ENCODE measurements around the gene GNAI1. TPM values are rescaled to one million over a fixed set of nuclear protein-coding genes. Genes with fewer than 3 reads are reported as not detected.

The GNAI1 gene
- total RNA-seq, 2 donors from 2014 or later, result 21.5 to 27.0 TPM

DNA sequence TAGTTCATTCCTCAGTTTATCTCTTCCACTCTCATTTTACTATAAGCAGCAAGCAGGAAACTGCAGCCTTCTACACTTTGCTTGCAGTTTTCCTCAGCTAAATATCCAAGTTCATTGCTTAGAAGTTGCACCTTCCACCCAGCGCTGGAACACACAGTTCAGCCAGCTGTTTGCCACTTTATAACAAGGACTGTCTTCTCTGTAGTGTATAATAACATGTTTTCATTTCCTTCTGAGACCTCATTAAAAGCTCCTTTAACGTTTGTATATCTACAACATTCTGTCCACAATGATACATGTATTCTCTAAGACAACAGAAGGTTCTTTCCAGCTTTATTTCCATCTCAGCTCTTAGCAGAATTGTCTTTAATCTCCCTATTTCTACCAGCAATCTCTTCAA is 74.1 kb downstream of the GNAI1 start:
- TF ChIP-seq CTCF (conservative IDR thresholded peaks at IDR 0.05), result no peak
- Histone ChIP-seq H3K36me3 (ENCODE audit: control insufficient read depth, insufficient read depth, low read length) (peaks cover 50% of the 10 kb centered on the region), H3K9me3 (ENCODE audit: control insufficient read depth, low read length) (no peaks in the 10 kb centered on the region), H3K27me3 (ENCODE audit: control insufficient read depth, insufficient read depth, low read length, poor library complexity, severe bottlenecking) (no peaks in the 10 kb centered on the region), H3K4me1 (ENCODE audit: control insufficient read depth, insufficient read depth, low read length) (no peaks in the 10 kb centered on the region), H3K27ac (ENCODE audit: low read depth, low read length) (no peak overlapping the region), H3K9ac (ENCODE audit: extremely low read depth, low read length, poor library complexity, severe bottlenecking) (no peak overlapping the region), H3K4me3 (ENCODE audit: low read length) (no peak overlapping the region)
- DNase-seq, result no peak
- no peak overlapping the region for H3K27ac Mint-ChIP-seq
- no peak overlapping the region for H3K4me3 Mint-ChIP-seq
- H3K36me3 Mint-ChIP-seq (ENCODE audit: low read depth), result peaks cover 18% of the 10 kb centered on the region
- WGBS, 2 experiments (ENCODE audit: insufficient coverage in 1 of 2, insufficient read length in 1 of 2), result 67 to 89% methylated on average over 1 to 2 of the region's 2 CpGs
- H3K4me1 Mint-ChIP-seq, result no peaks in the 10 kb centered on the region
- no peaks in the 10 kb centered on the region for H3K9me3 Mint-ChIP-seq
- no peaks in the 10 kb centered on the region for H3K27me3 Mint-ChIP-seq (ENCODE audit: insufficient read depth)

GRCh38 chr7:80210400-80210799 is 75.8 kb downstream of the GNAI1 start:
- TF ChIP-seq CTCF (conservative IDR thresholded peaks at IDR 0.05), result no peak
- peaks cover 16% of the 10 kb centered on the region for H3K36me3 Mint-ChIP-seq (ENCODE audit: low read depth)
- WGBS, 2 experiments (ENCODE audit: insufficient coverage in 1 of 2, insufficient read length in 1 of 2), result 60 to 87% methylated on average over 1 to 3 of the region's 3 CpGs
- no peak overlapping the region for H3K27ac ChIP-seq (ENCODE audit: low read depth, low read length)
- H3K27ac Mint-ChIP-seq, result peak overlapping the region; percentile 14
- H3K9ac ChIP-seq (ENCODE audit: extremely low read depth, low read length, poor library complexity, severe bottlenecking), result no peak overlapping the region
- no peak overlapping the region for H3K4me3 ChIP-seq (ENCODE audit: low read length)
- H3K4me1 Mint-ChIP-seq, result no peaks in the 10 kb centered on the region
- DNase-seq, result no peak
- no peaks in the 10 kb centered on the region for H3K9me3 ChIP-seq (ENCODE audit: control insufficient read depth, low read length)
- no peaks in the 10 kb centered on the region for H3K27me3 ChIP-seq (ENCODE audit: control insufficient read depth, insufficient read depth, low read length, poor library complexity, severe bottlenecking)
- no peak overlapping the region for H3K4me3 Mint-ChIP-seq
- H3K27me3 Mint-ChIP-seq (ENCODE audit: insufficient read depth), result no peaks in the 10 kb centered on the region
- H3K9me3 Mint-ChIP-seq, result no peaks in the 10 kb centered on the region
- H3K4me1 ChIP-seq (ENCODE audit: control insufficient read depth, insufficient read depth, low read length), result no peaks in the 10 kb centered on the region
- peaks cover 44% of the 10 kb centered on the region for H3K36me3 ChIP-seq (ENCODE audit: control insufficient read depth, insufficient read depth, low read length)

GRCh38 chr7:80213814-80214213 is 79.2 kb downstream of the GNAI1 start:
- no peaks in the 10 kb centered on the region for H3K9me3 ChIP-seq (ENCODE audit: control insufficient read depth, low read length)
- H3K4me3 ChIP-seq (ENCODE audit: low read length), result no peak overlapping the region
- no peak for TF ChIP-seq CTCF (conservative IDR thresholded peaks at IDR 0.05)
- DNase-seq, result no peak
- no peaks in the 10 kb centered on the region for H3K27me3 ChIP-seq (ENCODE audit: control insufficient read depth, insufficient read depth, low read length, poor library complexity, severe bottlenecking)
- Mint-ChIP-seq H3K9me3 (no peaks in the 10 kb centered on the region), H3K27ac (no peak overlapping the region), H3K4me3 (no peak overlapping the region), H3K36me3 (ENCODE audit: low read depth) (peaks cover 16% of the 10 kb centered on the region), H3K27me3 (ENCODE audit: insufficient read depth) (no peaks in the 10 kb centered on the region), H3K4me1 (no peaks in the 10 kb centered on the region)
- H3K36me3 ChIP-seq (ENCODE audit: control insufficient read depth, insufficient read depth, low read length), result peaks cover 42% of the 10 kb centered on the region
- WGBS, 2 experiments (ENCODE audit: insufficient coverage in 1 of 2, insufficient read length in 1 of 2), result 92 to 100% methylated on average over 2 to 4 of the region's 4 CpGs
- H3K4me1 ChIP-seq (ENCODE audit: control insufficient read depth, insufficient read depth, low read length), result no peaks in the 10 kb centered on the region
- no peak overlapping the region for H3K27ac ChIP-seq (ENCODE audit: low read depth, low read length)
- H3K9ac ChIP-seq (ENCODE audit: extremely low read depth, low read length, poor library complexity, severe bottlenecking), result no peak overlapping the region
